ENCODE measurements around the gene PHAF1. TPM values are rescaled to one million over a fixed set of nuclear protein-coding genes. Genes with fewer than 3 reads are reported as not detected.

Gene PHAF1
- total RNA-seq, 2 experiments from 2014 or later, result 14.2 to 15.2 TPM

GRCh38 chr16:67183627-67184452 is 74.1 kb downstream of the PHAF1 start, which contains the start of gene MATCAP1:
MATCAP1 (minus strand) TSS chr16:67183963; CDS start chr16:67180610, 3,353 bp downstream.
- Mint-ChIP-seq H3K9me3 (ENCODE audit: low read depth) (no peaks in the 10 kb centered on the region), H3K4me1 (peaks cover 16% of the 10 kb centered on the region), H3K27me3 (peaks cover 18% of the 10 kb centered on the region), H3K27ac (no peak within 1 kb of the TSS), H3K36me3 (no peaks in the 10 kb centered on the region), H3K4me3 (peak within 1 kb of the TSS; percentile 31)
- CTCF ChIA-PET, result interaction anchor here (0.6 to 5.0 kb wide), 20 partner anchors 9 to 236 kb away, joined by 3 to 72 read pairs (median 5); partner anchors contain the start of genes CES3, ELMO3, FBXL8 and HSF4
- ATAC-seq, result peak; percentile 96
- peak; percentile 98 for DNase-seq

- Mint-ChIP-seq H3K9me3 (ENCODE audit: low read depth) (no peaks in the 10 kb centered on the region), H3K27ac (no peak overlapping the region), H3K4me3 (peak overlapping the region; percentile 31), H3K4me1 (peaks cover 15% of the 10 kb centered on the region), H3K36me3 (no peaks in the 10 kb centered on the region), H3K27me3 (peaks cover 18% of the 10 kb centered on the region)
- DNase-seq (no peak), ATAC-seq (peak; percentile 2)
- CTCF ChIA-PET, result interaction anchor here (0.6 to 5.0 kb wide), 31 partner anchors 8 to 288 kb away, joined by 3 to 72 read pairs (median 5); partner anchors contain the start of genes B3GNT9, CES3, ELMO3 and FBXL8
Observed at GRCh38 chr16:67184453-67184994, 74.8 kb downstream of the PHAF1 start.

- Mint-ChIP-seq H3K4me3 (peak overlapping the region; percentile 68), H3K4me1 (peaks cover 15% of the 10 kb centered on the region), H3K27me3 (peaks cover 18% of the 10 kb centered on the region), H3K36me3 (no peaks in the 10 kb centered on the region), H3K9me3 (ENCODE audit: low read depth) (no peaks in the 10 kb centered on the region), H3K27ac (no peak overlapping the region)
- DNase-seq (peak; percentile 93), ATAC-seq (peak; percentile 28)
- CTCF ChIA-PET, result interaction anchor here (0.6 to 5.0 kb wide), 32 partner anchors 8 to 289 kb away, joined by 3 to 72 read pairs (median 5); partner anchors contain the start of genes B3GNT9, CES3, ELMO3 and FBXL8
Observed at GRCh38 chr16:67184995-67185650, 75.4 kb downstream of the PHAF1 start.

- H3K4me3 Mint-ChIP-seq, result peak overlapping the region; percentile 68
- CTCF ChIA-PET, result interaction anchor here (0.8 to 5.0 kb wide), 26 partner anchors 9 to 239 kb away, joined by 3 to 72 read pairs (median 6); partner anchors contain the start of genes B3GNT9, CES3, ELMO3 and FBXL8
Observed at GRCh38 chr16:67185651-67186134, 76.0 kb downstream of the PHAF1 start.

GRCh38 chr16:67186550-67186950 is 76.8 kb downstream of the PHAF1 start:
- no peak for ATAC-seq
- Mint-ChIP-seq H3K27ac (no peak overlapping the region), H3K4me3 (no peak overlapping the region), H3K36me3 (no peaks in the 10 kb centered on the region), H3K9me3 (ENCODE audit: low read depth) (no peaks in the 10 kb centered on the region), H3K4me1 (peaks cover 18% of the 10 kb centered on the region), H3K27me3 (peaks cover 18% of the 10 kb centered on the region)
- DNase-seq, result no peak
- CTCF ChIA-PET, result interaction anchor here (1.0 to 4.4 kb wide), 6 partner anchors 13 to 211 kb away, joined by 3 to 52 read pairs (median 17); partner anchors contain the start of genes NOL3 and TMEM208

More at GRCh38 chr16:67185651-67186134, 76.0 kb downstream of the PHAF1 start:
- Mint-ChIP-seq H3K27ac (no peak overlapping the region), H3K27me3 (peaks cover 18% of the 10 kb centered on the region), H3K9me3 (ENCODE audit: low read depth) (no peaks in the 10 kb centered on the region), H3K36me3 (no peaks in the 10 kb centered on the region), H3K4me1 (peaks cover 15% of the 10 kb centered on the region)
- no peak for ATAC-seq
- no peak for DNase-seq

GRCh38 chr16:67187175-67187890 is 77.6 kb downstream of the PHAF1 start:
- H3K9me3 Mint-ChIP-seq (ENCODE audit: low read depth), result no peaks in the 10 kb centered on the region
- no peak overlapping the region for H3K4me3 Mint-ChIP-seq
- H3K27me3 Mint-ChIP-seq, result peaks cover 18% of the 10 kb centered on the region
- peaks cover 22% of the 10 kb centered on the region for H3K4me1 Mint-ChIP-seq
- H3K36me3 Mint-ChIP-seq, result no peaks in the 10 kb centered on the region
- no peak overlapping the region for H3K27ac Mint-ChIP-seq
- CTCF ChIA-PET, result interaction anchor here (1.0 to 3.8 kb wide), 5 partner anchors 13 to 40 kb away, joined by 3 to 14 read pairs (median 6); partner anchors contain the start of genes HSF4, NOL3 and TMEM208
- ATAC-seq (no peak), DNase-seq (no peak)

GRCh38 chr16:67188323-67188722 is 78.6 kb downstream of the PHAF1 start:
- no peak overlapping the region for H3K4me3 Mint-ChIP-seq
- H3K27ac Mint-ChIP-seq, result no peak overlapping the region
- ATAC-seq (no peak), DNase-seq (no peak)
- no peaks in the 10 kb centered on the region for H3K9me3 Mint-ChIP-seq (ENCODE audit: low read depth)
- peaks cover 31% of the 10 kb centered on the region for H3K4me1 Mint-ChIP-seq
- peaks cover 4% of the 10 kb centered on the region for H3K36me3 Mint-ChIP-seq
- CTCF ChIA-PET, result interaction anchor here (1.2 to 3.8 kb wide), 3 partner anchors 14 to 58 kb away, joined by 3 to 14 read pairs (median 6); partner anchors contain the start of gene NOL3
- H3K27me3 Mint-ChIP-seq, result peaks cover 18% of the 10 kb centered on the region

- Mint-ChIP-seq H3K4me1 (peaks cover 36% of the 10 kb centered on the region), H3K27ac (no peak overlapping the region), H3K9me3 (ENCODE audit: low read depth) (no peaks in the 10 kb centered on the region), H3K4me3 (no peak overlapping the region), H3K27me3 (peaks cover 18% of the 10 kb centered on the region), H3K36me3 (peaks cover 5% of the 10 kb centered on the region)
- ATAC-seq (no peak), DNase-seq (no peak)
- CTCF ChIA-PET, result interaction anchor here (1.2 to 1.6 kb wide), 2 partner anchors 15 to 57 kb away, joined by 3 to 6 read pairs; no protein-coding TSS in a partner anchor
Observed at GRCh38 chr16:67188798-67189197, 79.1 kb downstream of the PHAF1 start.

- Mint-ChIP-seq H3K36me3 (peaks cover 16% of the 10 kb centered on the region), H3K9me3 (ENCODE audit: low read depth) (no peaks in the 10 kb centered on the region), H3K27me3 (peaks cover 15% of the 10 kb centered on the region), H3K4me3 (no peak within 1 kb of the TSS), H3K4me1 (peaks cover 43% of the 10 kb centered on the region), H3K27ac (no peak within 1 kb of the TSS)
- CTCF ChIA-PET, result interaction anchor here (0.6 to 1.0 kb wide), 2 partner anchors 17 to 35 kb away, joined by 3 read pairs; no protein-coding TSS in a partner anchor
- DNase-seq (no peak), ATAC-seq (no peak)
Observed at GRCh38 chr16:67190041-67190440, 80.3 kb downstream of the PHAF1 start, which contains the start of gene EXOC3L1. EXOC3L1 (minus strand) TSS chr16:67190136; CDS start chr16:67189676, 460 bp downstream.

- H3K36me3 Mint-ChIP-seq, result peaks cover 21% of the 10 kb centered on the region
- H3K4me3 Mint-ChIP-seq, result no peak overlapping the region
- ATAC-seq (no peak), DNase-seq (no peak)
- H3K27ac Mint-ChIP-seq, result no peak overlapping the region
- H3K27me3 Mint-ChIP-seq, result peaks cover 8% of the 10 kb centered on the region
- no peaks in the 10 kb centered on the region for H3K9me3 Mint-ChIP-seq (ENCODE audit: low read depth)
- H3K4me1 Mint-ChIP-seq, result peaks cover 42% of the 10 kb centered on the region
- CTCF ChIA-PET, result interaction anchor here (0.6 to 1.0 kb wide), 2 partner anchors 17 to 36 kb away, joined by 3 read pairs; no protein-coding TSS in a partner anchor
Observed at GRCh38 chr16:67190448-67191399, 81.0 kb downstream of the PHAF1 start.

- peak overlapping the region; percentile 89 for H3K27ac Mint-ChIP-seq
- H3K4me3 Mint-ChIP-seq, result peak overlapping the region; percentile 98
- peaks cover 28% of the 10 kb centered on the region for H3K36me3 Mint-ChIP-seq
- peaks cover 46% of the 10 kb centered on the region for H3K4me1 Mint-ChIP-seq
- ATAC-seq (peak; percentile 4), DNase-seq (no peak)
- CTCF ChIA-PET, result interaction anchor here (1.0 to 4.0 kb wide), 3 partner anchors 35 to 87 kb away, joined by 3 to 25 read pairs (median 9); partner anchors contain the start of genes FHOD1 and TMEM208
- no peaks in the 10 kb centered on the region for H3K9me3 Mint-ChIP-seq (ENCODE audit: low read depth)
- H3K27me3 Mint-ChIP-seq, result peaks cover 1% of the 10 kb centered on the region
Observed at GRCh38 chr16:67191411-67191994, 81.8 kb downstream of the PHAF1 start.
